Uterus (tissue), 2 donors: ENCODE measurements around the gene CALM3.

Experiments used
- POLR2A ChIP-seq, 2 donors: fragments of 450-650 bp; IDR thresholded peaks; one replicate each; pipeline ENCODE4 v1.6.1; 2016; ENCODE audit warnings: antibody characterized with exemption in 2 of 2, mild to moderate bottlenecking in 1 of 2, moderate library complexity in 1 of 2
- TF ChIP-seq, protein P1 (sequence below), 4 experiments: fragments of 200-600 bp in 2 of 4; fragments of 450-650 bp in 2 of 4; sonication (generic) in 2 of 4; IDR thresholded peaks; one replicate each; pipeline ENCODE4 v1.5.1; 2016 to 2019; ENCODE audit warnings: antibody characterized with exemption in 4 of 4, mild to moderate bottlenecking in 2 of 4, moderate library complexity in 1 of 4

DNA sequence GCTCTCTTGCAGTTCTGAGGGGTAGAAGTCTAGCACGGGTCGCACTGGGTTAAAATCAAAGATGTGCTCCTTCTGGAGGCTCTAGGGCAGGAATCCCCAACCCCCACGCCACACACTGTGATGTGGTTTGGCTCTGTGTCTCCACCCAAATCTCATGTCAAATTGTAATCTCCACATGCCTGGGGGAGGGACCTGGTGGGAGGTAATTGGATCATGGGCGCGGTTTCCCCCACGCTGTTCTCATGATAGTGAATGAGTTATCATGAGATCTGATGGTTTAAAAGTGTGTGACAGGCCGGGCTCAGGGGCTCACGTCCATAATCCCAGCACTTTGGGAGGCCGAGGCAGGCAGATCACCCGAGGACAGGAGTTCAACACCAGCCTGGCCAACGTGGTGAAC lies 26.6 kb upstream of the CALM3 start:
- TF ChIP-seq, protein P1, sequence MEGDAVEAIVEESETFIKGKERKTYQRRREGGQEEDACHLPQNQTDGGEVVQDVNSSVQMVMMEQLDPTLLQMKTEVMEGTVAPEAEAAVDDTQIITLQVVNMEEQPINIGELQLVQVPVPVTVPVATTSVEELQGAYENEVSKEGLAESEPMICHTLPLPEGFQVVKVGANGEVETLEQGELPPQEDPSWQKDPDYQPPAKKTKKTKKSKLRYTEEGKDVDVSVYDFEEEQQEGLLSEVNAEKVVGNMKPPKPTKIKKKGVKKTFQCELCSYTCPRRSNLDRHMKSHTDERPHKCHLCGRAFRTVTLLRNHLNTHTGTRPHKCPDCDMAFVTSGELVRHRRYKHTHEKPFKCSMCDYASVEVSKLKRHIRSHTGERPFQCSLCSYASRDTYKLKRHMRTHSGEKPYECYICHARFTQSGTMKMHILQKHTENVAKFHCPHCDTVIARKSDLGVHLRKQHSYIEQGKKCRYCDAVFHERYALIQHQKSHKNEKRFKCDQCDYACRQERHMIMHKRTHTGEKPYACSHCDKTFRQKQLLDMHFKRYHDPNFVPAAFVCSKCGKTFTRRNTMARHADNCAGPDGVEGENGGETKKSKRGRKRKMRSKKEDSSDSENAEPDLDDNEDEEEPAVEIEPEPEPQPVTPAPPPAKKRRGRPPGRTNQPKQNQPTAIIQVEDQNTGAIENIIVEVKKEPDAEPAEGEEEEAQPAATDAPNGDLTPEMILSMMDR (IDR thresholded peaks at IDR 0.05) = no peak
- no peak for TF ChIP-seq POLR2A (IDR thresholded peaks at IDR 0.05)
